HCT116 (cell line): ENCODE measurements around the gene HDAC8. TPM values are rescaled to one million over a fixed set of nuclear protein-coding genes. Genes with fewer than 3 reads are reported as not detected.

Source experiments
- ATAC-seq: fragments of 200-7000 bp; cut with Tn5 transposase; 2 replicates; pipeline ENCODE4 v1.9.1; 2020; ENCODE audit warnings: mild to moderate bottlenecking, moderate library complexity
- BruUV-seq: library from RNA; stranded (reverse); fragments of 400-500 nt; replicated peaks from 2 replicates; lab custom pipeline; 2021; lab: Mats Ljungman, UMichigan
- CTCF ChIA-PET: fragments of 300-600 bp; sonication (Branson Sonifier 250); formaldehyde crosslinking; loops from one replicate; lab custom pipeline; 2021; ENCODE audit warnings: antibody characterized with exemption; lab: Charles Lee
- POLR2A ChIA-PET: fragments of 300-600, 350-600 bp; sonication (Branson Sonifier 250); formaldehyde crosslinking; loops from one replicate; lab custom pipeline; 2021; ENCODE audit warnings: antibody characterized with exemption; lab: Charles Lee
- RAD21 ChIA-PET, 2 experiments: fragments of 300-600 bp; sonication (Branson Sonifier 250); formaldehyde crosslinking; loops; one replicate each; lab custom pipeline; 2023; ENCODE audit warnings: low total read pairs in 2 of 2; ENCODE audit not compliant: uncharacterized antibody in 2 of 2, unreplicated experiment in 2 of 2, low non-redundant PET in 1 of 2; lab: Charles Lee
- DNase-seq: peaks from one replicate; pipeline ENCODE4 v3.0.0-alpha.2; 2010; ENCODE audit warnings: low read depth, low spot score
- H2AFZ ChIP-seq: fragments of 200-600 bp; shearing (Covaris generic), sonication (generic); 2 replicates; pipeline ENCODE4 v1.6.1; 2017; ENCODE audit warnings: low read depth, mixed run types, mixed read lengths, antibody characterized with exemption, low read length; ENCODE audit not compliant: poor library complexity, severe bottlenecking
- H3K27ac ChIP-seq: 2 replicates; pipeline ENCODE4 v1.5.1; 2012; ENCODE audit warnings: low read depth, low read length
- H3K27me3 ChIP-seq: fragments of 200-600 bp; sonication (generic); 2 replicates; pipeline ENCODE4 v1.6.1; 2016; ENCODE audit warnings: mixed run types, low read length, mixed read lengths; ENCODE audit not compliant: insufficient read depth
- H3K36me3 ChIP-seq, 2 experiments: fragments of 200-500 bp in 1 of 2; fragments of 200-600 bp in 1 of 2; sonication (Bioruptor generic) in 1 of 2; sonication (generic) in 1 of 2; 2 replicates each; pipeline versions ENCODE4 v1.5.1 to v1.6.1; 2014 to 2016; ENCODE audit warnings: low read length in 2 of 2, inconsistent platforms in 1 of 2, mixed read lengths in 1 of 2, mixed run types in 1 of 2; ENCODE audit not compliant: insufficient read depth in 2 of 2, control insufficient read depth in 1 of 2
- H3K4me1 ChIP-seq, 2 experiments: fragments of 200-600 bp in 1 of 2; sonication (generic) in 1 of 2; 2 replicates each; pipeline versions ENCODE4 v1.5.1 to v1.6.1; 2012 to 2017; ENCODE audit warnings: low read length in 2 of 2, inconsistent platforms in 1 of 2, mild to moderate bottlenecking in 1 of 2, mixed read lengths in 1 of 2, mixed run types in 1 of 2, moderate library complexity in 1 of 2; ENCODE audit not compliant: insufficient read depth in 2 of 2, control insufficient read depth in 1 of 2
- H3K4me2 ChIP-seq: fragments of 200-600 bp; sonication (generic); 2 replicates; pipeline ENCODE4 v1.6.1; 2017; ENCODE audit warnings: mixed run types, low read length, mixed read lengths
- H3K4me3 ChIP-seq, 2 experiments: fragments of 200-600 bp in 1 of 2; sonication (generic) in 1 of 2; replicated peaks in 1 of 2; 2 replicates each; pipeline ENCODE4 v1.5.1; 2011 to 2016; ENCODE audit warnings: low read length in 2 of 2, control low read depth in 1 of 2, low read depth in 1 of 2, mild to moderate bottlenecking in 1 of 2, mixed read lengths in 1 of 2, mixed run types in 1 of 2
- H3K79me2 ChIP-seq: fragments of 200-600 bp; sonication (generic); 2 replicates; pipeline ENCODE4 v1.6.1; 2017; ENCODE audit warnings: mild to moderate bottlenecking, mixed run types, low read length, moderate library complexity, mixed read lengths; ENCODE audit not compliant: insufficient read depth
- H3K9ac ChIP-seq: fragments of 200-600 bp; sonication (generic); 2 replicates; pipeline ENCODE4 v1.6.1; 2016; ENCODE audit warnings: low read length, mixed read lengths
- H3K9me2 ChIP-seq: fragments of 200-600 bp; sonication (generic), shearing (Covaris generic); 2 replicates; pipeline ENCODE4 v1.6.1; 2017; ENCODE audit warnings: mixed run types, mild to moderate bottlenecking, moderate library complexity; ENCODE audit not compliant: insufficient read depth
- H3K9me3 ChIP-seq, 2 experiments: fragments of 200-500 bp in 1 of 2; fragments of 200-600 bp in 1 of 2; sonication (Bioruptor generic) in 1 of 2; sonication (generic) in 1 of 2; 2 replicates each; pipeline ENCODE4 v1.6.1; 2014 to 2017; ENCODE audit warnings: low read length in 2 of 2, mixed read lengths in 2 of 2, inconsistent platforms in 1 of 2, low read depth in 1 of 2, mild to moderate bottlenecking in 1 of 2, mixed run types in 1 of 2, moderate library complexity in 1 of 2; ENCODE audit not compliant: control insufficient read depth in 1 of 2, insufficient read depth in 1 of 2
- H4K20me1 ChIP-seq: fragments of 200-600 bp; sonication (generic), shearing (Covaris generic); 2 replicates; pipeline ENCODE4 v1.6.1; 2017; ENCODE audit warnings: mixed run types, mild to moderate bottlenecking, moderate library complexity; ENCODE audit not compliant: insufficient read depth
- ATF3 ChIP-seq: IDR thresholded peaks from 2 replicates; pipeline ENCODE4 v1.6.1; 2012
- CBX3 ChIP-seq: IDR thresholded peaks from 2 replicates; pipeline ENCODE4 v1.6.1; 2012; ENCODE audit warnings: low read depth
- CEBPB ChIP-seq: IDR thresholded peaks from 2 replicates; pipeline ENCODE4 v1.6.1; 2012; ENCODE audit warnings: low read depth
- ELF1 ChIP-seq: IDR thresholded peaks from 2 replicates; pipeline ENCODE4 v1.6.1; 2012; ENCODE audit warnings: low read depth, borderline replicate concordance
- EZH2 ChIP-seq: fragments of 200-600 bp; sonication (generic); IDR thresholded peaks from 2 replicates; pipeline ENCODE4 v1.6.1; 2017; ENCODE audit warnings: antibody characterized with exemption, mixed run types
- EZH2phosphoT487 ChIP-seq: fragments of 200-600 bp; IDR thresholded peaks from 2 replicates; pipeline ENCODE4 v1.6.1; 2018; ENCODE audit warnings: antibody characterized with exemption, borderline replicate concordance
- MAX ChIP-seq: IDR thresholded peaks from 2 replicates; pipeline ENCODE4 v1.6.1; 2012
- POLR2AphosphoS5 ChIP-seq: IDR thresholded peaks from 2 replicates; pipeline ENCODE4 v1.6.1; 2011; ENCODE audit warnings: mild to moderate bottlenecking, low read depth, low read length, moderate library complexity
- REST ChIP-seq: IDR thresholded peaks from 2 replicates; pipeline ENCODE4 v1.6.1; 2012; ENCODE audit warnings: low read depth
- SRF ChIP-seq: IDR thresholded peaks from 2 replicates; pipeline ENCODE4 v1.6.1; 2012; ENCODE audit warnings: low read depth
- TCF7L2 ChIP-seq: IDR thresholded peaks from 2 replicates; pipeline ENCODE4 v1.7.0; 2011; ENCODE audit warnings: borderline replicate concordance, inconsistent platforms; ENCODE audit not compliant: insufficient read depth, insufficient read length; ENCODE audit errors: extremely low read depth
- YY1 ChIP-seq: IDR thresholded peaks from 2 replicates; pipeline ENCODE4 v1.6.1; 2011; ENCODE audit warnings: low read length, low read depth, moderate library complexity, mild to moderate bottlenecking; ENCODE audit not compliant: insufficient replicate concordance; ENCODE audit errors: extremely low read depth
- ZFX ChIP-seq: fragments of 450-650 bp; IDR thresholded peaks from 2 replicates; pipeline ENCODE4 v1.6.1; 2017
- ZNF274 ChIP-seq: fragments of 200-500 bp; sonication (Bioruptor generic); IDR thresholded peaks from 2 replicates; pipeline ENCODE4 v1.6.1; 2014; ENCODE audit warnings: mild to moderate bottlenecking, low read depth, low read length, inconsistent platforms
- intact Hi-C: fragments of 100-400 bp; cut with micrococcal nuclease; formaldehyde crosslinking; loops from 2 replicates; pipeline ENCODE4 v1.10.0; 2022
- total RNA-seq: library from RNA; stranded (reverse); gene quantifications from one replicate; pipeline ENCODE4 v1.2.1, GENCODE V29; 2021; ENCODE audit not compliant: unreplicated experiment

The HDAC8 gene
- total RNA-seq, 1 experiment from 2014 or later = 24.1 TPM

- no peak for ATAC-seq
- Histone ChIP-seq H3K4me1 (no peaks in the 10 kb centered on the region), H3K4me3 (no peak overlapping the region), H3K9me2 (no peaks in the 10 kb centered on the region), H4K20me1 (no peaks in the 10 kb centered on the region), H3K9ac (no peak overlapping the region), H3K36me3 (no peaks in the 10 kb centered on the region; a peak in 1 of 4 replicates), H3K27ac (no peak overlapping the region), H3K4me2 (no peak overlapping the region), H3K27me3 (no peaks in the 10 kb centered on the region), H3K79me2 (no peaks in the 10 kb centered on the region), H3K9me3 (no peaks in the 10 kb centered on the region), H2AFZ (no peak overlapping the region)
- CTCF ChIA-PET = no interaction called here
- RAD21 ChIA-PET = no interaction called here
- intact Hi-C loops = no loop called here
- no peak for DNase-seq
- no TSS peak for BruUV-seq
- TF ChIP-seq ZNF274 (no peak), MAX (no peak)
- POLR2A ChIA-PET = no interaction called here
Measured at GRCh38 chrX:72421797-72422196, 150.8 kb downstream of the HDAC8 start.

- H3K4me2 ChIP-seq = no peak overlapping the region
- no peaks in the 10 kb centered on the region for H3K79me2 ChIP-seq
- TF ChIP-seq MAX (no peak), ZNF274 (no peak), CEBPB (no peak), SRF (no peak), ZFX (no peak), EZH2phosphoT487 (no peak), ELF1 (no peak), ATF3 (no peak), EZH2 (no peak), POLR2AphosphoS5 (no peak), YY1 (no peak), CBX3 (no peak), TCF7L2 (no peak), REST (no peak)
- no peaks in the 10 kb centered on the region for H3K27me3 ChIP-seq
- H3K9me3 ChIP-seq = no peaks in the 10 kb centered on the region
- H3K9ac ChIP-seq = no peak overlapping the region
- no peak for ATAC-seq
- DNase-seq = no peak
- POLR2A ChIA-PET = no interaction called here
- H3K4me3 ChIP-seq = no peak overlapping the region
- no TSS peak for BruUV-seq
- no peaks in the 10 kb centered on the region for H4K20me1 ChIP-seq
- intact Hi-C loops = no loop called here
- H3K27ac ChIP-seq = no peak overlapping the region
- H3K36me3 ChIP-seq = no peaks in the 10 kb centered on the region
- RAD21 ChIA-PET = no interaction called here
- H2AFZ ChIP-seq = no peak overlapping the region
- no peaks in the 10 kb centered on the region for H3K4me1 ChIP-seq
- no peaks in the 10 kb centered on the region for H3K9me2 ChIP-seq
- CTCF ChIA-PET = no interaction called here
Measured at GRCh38 chrX:72409993-72410392, 162.7 kb downstream of the HDAC8 start.
